ENCODE data around the gene PLCD3.
A peak's percentile ranks its signal among the peaks of the same experiment; 100 is the strongest.

Gene PLCD3

GRCh38 chr17:45073414-45074070 is 58.8 kb downstream of the PLCD3 start:
- peak; percentile 98 for DNase-seq (ENCODE audit: low read depth in 2 of 2)

- no peak for DNase-seq (ENCODE audit: low read depth in 2 of 2)
These were observed 61.5 kb downstream of the PLCD3 start for GRCh38 chr17:45070809-45071208.

GRCh38 chr17:45070001-45070400 is 62.3 kb downstream of the PLCD3 start:
- DNase-seq (ENCODE audit: low read depth in 2 of 2), result no peak

DNA sequence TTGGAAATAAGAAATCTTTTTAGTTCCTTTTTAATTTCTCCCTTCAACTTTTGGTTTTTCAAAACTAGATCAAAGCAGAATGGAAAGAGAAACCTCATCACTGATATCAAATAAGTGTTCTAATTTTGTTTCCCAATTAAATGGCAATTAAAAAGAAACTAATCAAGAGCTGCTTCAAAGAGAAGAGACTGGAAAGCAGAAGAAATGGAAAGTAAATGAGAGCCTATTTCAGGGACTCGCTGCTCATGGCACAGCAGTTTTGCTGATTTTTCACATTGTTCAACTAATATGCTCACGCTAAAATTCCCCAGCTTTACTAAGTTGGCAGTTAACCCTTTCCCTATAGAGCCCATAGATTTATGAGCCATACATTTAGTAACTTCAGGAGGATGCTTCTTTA is 64.7 kb downstream of the PLCD3 start:
- no peak for DNase-seq (ENCODE audit: low read depth in 2 of 2)

DNA sequence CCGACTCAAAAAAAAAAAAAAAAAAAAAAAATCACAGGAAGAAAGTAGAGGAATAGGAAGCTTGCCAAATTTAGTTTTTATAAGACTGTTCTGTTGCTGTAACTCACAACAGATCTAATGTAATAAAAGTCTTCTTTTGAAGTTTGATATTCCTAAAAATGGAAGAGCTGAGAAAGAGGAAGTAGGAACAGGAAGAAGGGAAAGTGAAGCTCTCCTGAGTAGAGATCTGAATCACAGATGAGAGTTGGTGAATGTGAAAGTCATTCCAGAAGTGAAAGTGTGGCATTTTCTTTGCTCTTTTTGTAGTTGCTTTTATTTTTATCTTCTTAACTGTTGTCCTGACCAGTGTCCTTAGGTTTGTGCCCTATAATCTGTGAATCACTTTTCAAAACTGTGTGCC is 69.1 kb downstream of the PLCD3 start:
- no peak for DNase-seq (ENCODE audit: low read depth in 2 of 2)

GRCh38 chr17:45061606-45062205 is 70.6 kb downstream of the PLCD3 start:
- DNase-seq (ENCODE audit: low read depth in 2 of 2), result no peak

DNA sequence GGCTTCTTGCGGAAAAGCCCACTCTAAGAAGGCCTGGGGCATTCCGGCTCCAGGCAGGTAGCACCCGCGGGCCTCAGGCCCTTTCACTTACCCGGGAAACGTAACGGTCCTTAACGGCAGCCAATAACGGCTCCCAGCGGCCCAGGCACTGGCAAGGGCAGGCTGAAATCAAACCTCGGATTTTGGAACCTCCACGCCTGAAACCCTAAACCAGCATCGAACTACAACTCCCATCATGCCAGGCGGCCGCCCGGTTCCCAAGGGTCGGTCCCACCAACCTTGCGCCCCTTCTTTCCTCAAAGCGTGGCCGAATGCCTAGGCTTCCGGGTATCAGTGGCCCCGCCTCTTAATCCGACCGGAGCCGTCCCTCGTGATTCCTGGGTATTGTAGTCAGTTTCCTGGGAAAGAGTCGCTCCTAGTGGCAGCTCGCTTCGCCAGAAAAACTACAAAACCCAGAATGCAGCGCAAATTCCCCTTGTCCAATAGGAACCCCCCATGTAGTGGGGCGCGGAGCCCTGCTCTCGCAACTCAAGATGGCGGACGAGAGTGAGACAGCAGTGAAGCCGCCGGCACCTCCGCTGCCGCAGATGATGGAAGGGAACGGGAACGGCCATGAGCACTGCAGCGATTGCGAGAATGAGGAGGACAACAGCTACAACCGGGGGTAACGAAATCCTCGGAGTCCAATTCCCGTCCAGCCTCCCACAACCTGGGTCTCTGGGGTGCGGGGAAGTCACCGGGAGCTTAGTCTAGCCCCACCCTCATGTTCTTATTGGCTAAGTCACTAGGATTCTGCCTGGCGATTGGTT is 71.3 kb downstream of the PLCD3 start, which contains the start of gene NMT1:
Gene NMT1 (plus strand): TSS at position 521 of the 809 bp plus-strand sequence. CDS start 13 bp downstream, at position 534.
- peak; percentile 99 for DNase-seq (ENCODE audit: low read depth in 2 of 2)

DNA sequence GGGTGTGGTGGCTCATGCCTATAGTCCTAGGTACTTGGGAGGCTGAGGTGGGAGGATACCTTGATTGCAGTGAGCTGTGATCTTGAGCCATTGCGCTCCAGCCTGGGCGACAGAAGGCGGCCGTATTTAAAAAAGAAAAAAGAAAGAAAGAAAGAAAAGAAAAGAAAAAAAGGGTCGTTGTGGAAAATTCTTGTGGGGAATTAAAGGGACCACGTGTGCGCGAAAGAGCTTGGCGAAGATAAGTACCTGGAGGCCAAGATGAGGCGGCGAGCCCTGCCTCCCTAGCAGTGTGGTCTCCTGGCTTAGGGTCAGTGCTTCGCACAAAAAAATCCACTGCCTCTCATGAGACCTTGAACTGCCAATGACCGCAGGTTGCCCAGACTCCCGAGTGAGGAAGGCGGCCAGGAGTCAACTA is 71.9 kb downstream of the PLCD3 start:
- no peak for DNase-seq (ENCODE audit: low read depth in 2 of 2)

Measured in fibroblast of skin of left biceps (primary cell).